Superior temporal gyrus (tissue), 1 donor: ENCODE data around the gene ZFP37.
"Not testable (repeated sequence)": the region's sequence is repeated elsewhere in the genome, so short reads cannot be mapped to it uniquely, and the experiment has no call there.

Experiments
- DNase-seq: peaks from one replicate; pipeline ENCODE4 v3.0.0-alpha.2; 2016; ENCODE audit errors: extremely low spot score

The ZFP37 gene

GRCh38 chr9:113056191-113057106, at the start of gene ZFP37:
Gene ZFP37, minus strand, starts transcription at chr9:113056724. Its CDS starts 36 bp downstream, at chr9:113056688.
- DNase-seq, result peak; percentile 98

- not testable (repeated sequence) for DNase-seq
Measured at GRCh38 chr9:113105345-113105744, 48.8 kb upstream of the ZFP37 start.

- no peak for DNase-seq
Measured at GRCh38 chr9:113095561-113095960, 39.0 kb upstream of the ZFP37 start.

- not testable (repeated sequence) for DNase-seq
Measured at GRCh38 chr9:113089924-113090323, 33.4 kb upstream of the ZFP37 start.

GRCh38 chr9:113089143-113089505, 32.6 kb upstream of the ZFP37 start:
- DNase-seq, result not testable (repeated sequence)

GRCh38 chr9:113088456-113089142, 32.1 kb upstream of the ZFP37 start:
- DNase-seq, result not testable (repeated sequence)

GRCh38 chr9:113062932-113063310, 6.4 kb upstream of the ZFP37 start:
- not testable (repeated sequence) for DNase-seq

GRCh38 chr9:113062256-113062931, 5.9 kb upstream of the ZFP37 start:
- not testable (repeated sequence) for DNase-seq

- not testable (repeated sequence) for DNase-seq
Measured at GRCh38 chr9:113061072-113061850, 4.7 kb upstream of the ZFP37 start.

GRCh38 chr9:113059581-113060284, 3.2 kb upstream of the ZFP37 start:
- DNase-seq, result not testable (repeated sequence)

GRCh38 chr9:113057193-113057592, 669 bp upstream of the ZFP37 start:
- peak; percentile 6 for DNase-seq

GRCh38 chr9:113042884-113043657, 13.5 kb downstream of the ZFP37 start:
- no peak for DNase-seq

- DNase-seq, result no peak
Measured at GRCh38 chr9:113026200-113026599, 30.3 kb downstream of the ZFP37 start.

- no peak for DNase-seq
Measured at GRCh38 chr9:113018247-113018646, 38.3 kb downstream of the ZFP37 start.

- peak; percentile 14 for DNase-seq
Measured at GRCh38 chr9:113012492-113012891, 44.0 kb downstream of the ZFP37 start.

GRCh38 chr9:113011911-113012381, 44.6 kb downstream of the ZFP37 start, which contains the start of gene ZNF883:
Gene ZNF883, minus strand, starts transcription at chr9:113012192.
- DNase-seq, result peak; percentile 75

- DNase-seq, result no peak
Measured at GRCh38 chr9:113005777-113006176, 50.7 kb downstream of the ZFP37 start.

- DNase-seq, result no peak
Measured at GRCh38 chr9:112997236-112997941, 59.1 kb downstream of the ZFP37 start.
